CD8-positive, alpha-beta memory T cell (primary cell): ENCODE measurements around the gene PDGFC. TPM values are rescaled to one million over a fixed set of nuclear protein-coding genes. Genes with fewer than 3 reads are reported as not detected.

Source experiments
- CTCF ChIA-PET: fragments of 350-600 bp; sonication (Branson Sonifier 250); formaldehyde crosslinking; loops from one replicate; lab custom pipeline; 2021; ENCODE audit warnings: antibody characterized with exemption; lab: Charles Lee
- POLR2A ChIA-PET: fragments of 350-600 bp; sonication (Branson Sonifier 250); formaldehyde crosslinking; loops from one replicate; lab custom pipeline; 2021; ENCODE audit warnings: antibody characterized with exemption; lab: Charles Lee
- DNase-seq, 5 donors: peaks; one replicate each; pipeline versions ENCODE4 v3.0.0 to v3.0.0-alpha.2; 2020 to 2022; ENCODE audit warnings: mixed read lengths in 1 of 5
- H3K27ac ChIP-seq: one replicate; pipeline ENCODE4 v1.7.0; 2013; ENCODE audit warnings: low read depth, mild to moderate bottlenecking, low read length, moderate library complexity
- H3K27me3 ChIP-seq: 2 replicates; pipeline ENCODE4 v1.7.0; 2013; ENCODE audit warnings: low read length, mild to moderate bottlenecking; ENCODE audit not compliant: insufficient read depth, poor library complexity, severe bottlenecking
- H3K36me3 ChIP-seq: 2 replicates; pipeline ENCODE4 v1.7.0; 2013; ENCODE audit warnings: mild to moderate bottlenecking, low read length, moderate library complexity; ENCODE audit not compliant: insufficient read depth
- H3K4me1 ChIP-seq: 2 replicates; pipeline ENCODE4 v1.7.0; 2013; ENCODE audit warnings: mild to moderate bottlenecking, low read length, moderate library complexity; ENCODE audit not compliant: insufficient read depth
- H3K4me3 ChIP-seq: 2 replicates; pipeline ENCODE4 v1.7.0; 2013; ENCODE audit warnings: mild to moderate bottlenecking, low read length
- H3K9me3 ChIP-seq: 2 replicates; pipeline ENCODE4 v1.7.0; 2013; ENCODE audit warnings: mild to moderate bottlenecking, low read length
- H3K27ac Mint-ChIP-seq, 8 donors: one replicate each; pipeline ENCODE4 v1.8.0; 2020 to 2021; ENCODE audit warnings: mixed read lengths in 8 of 8, mild to moderate bottlenecking in 6 of 8, inconsistent platforms in 3 of 8, moderate library complexity in 3 of 8
- H3K27me3 Mint-ChIP-seq, 2 donors: one replicate each; pipeline ENCODE4 v1.8.0; 2020 to 2021; ENCODE audit warnings: mixed read lengths in 2 of 2, mild to moderate bottlenecking in 1 of 2, moderate library complexity in 1 of 2
- H3K36me3 Mint-ChIP-seq, 3 donors: one replicate each; pipeline ENCODE4 v1.8.0; 2020 to 2021; ENCODE audit warnings: mixed read lengths in 3 of 3, inconsistent platforms in 1 of 3, mild to moderate bottlenecking in 1 of 3
- H3K4me1 Mint-ChIP-seq, 3 donors: one replicate each; pipeline ENCODE4 v1.8.0; 2020 to 2021; ENCODE audit warnings: mixed read lengths in 3 of 3, inconsistent platforms in 1 of 3, mild to moderate bottlenecking in 1 of 3
- H3K4me3 Mint-ChIP-seq, 7 donors: one replicate each; pipeline ENCODE4 v1.8.0; 2020 to 2021; ENCODE audit warnings: mixed read lengths in 7 of 7, mild to moderate bottlenecking in 6 of 7, moderate library complexity in 4 of 7, inconsistent platforms in 2 of 7
- H3K9me3 Mint-ChIP-seq, 5 donors: one replicate each; pipeline ENCODE4 v1.8.0; 2020 to 2022; ENCODE audit warnings: mixed read lengths in 5 of 5, mild to moderate bottlenecking in 3 of 5, moderate library complexity in 2 of 5, inconsistent platforms in 1 of 5
- polyA plus RNA-seq: library from polyadenylated mRNA; unstranded; fragments of 300-500 nt; fragmentation: Illumina TruSeq; gene quantifications from one replicate; pipeline ENCODE4 v1.2.3, GENCODE V29; 2021
- total RNA-seq, 2 experiments: library from RNA; stranded (reverse); gene quantifications; one replicate each; pipeline ENCODE4 v1.2.3, GENCODE V29; 2021

The PDGFC gene
- total and polyA plus RNA-seq, 3 experiments from 2014 or later: 0.13 TPM; not detected in 2

- Histone ChIP-seq H3K4me3 (no peak overlapping the region), H3K4me1 (no peaks in the 10 kb centered on the region), H3K9me3 (no peaks in the 10 kb centered on the region), H3K27me3 (no peaks in the 10 kb centered on the region), H3K27ac (no peak overlapping the region), H3K36me3 (no peaks in the 10 kb centered on the region)
- ChIA-PET CTCF (no interaction called here), POLR2A (no interaction called here)
- Mint-ChIP-seq H3K27ac (no peak overlapping the region), H3K36me3 (no peaks in the 10 kb centered on the region), H3K9me3 (peaks cover 0 to 12% (median 0%) of the 10 kb centered on the region in 5 donors), H3K27me3 (no peaks in the 10 kb centered on the region), H3K4me1 (no peaks in the 10 kb centered on the region), H3K4me3 (no peak overlapping the region)
- no peak for DNase-seq
Observed at GRCh38 chr4:156858071-156858470, 113.5 kb downstream of the PDGFC start.

GRCh38 chr4:156838761-156839160 lies 132.8 kb downstream of the PDGFC start:
- no peak for DNase-seq
- Mint-ChIP-seq H3K4me3 (no peak overlapping the region), H3K9me3 (peaks cover 8 to 37% (median 17%) of the 10 kb centered on the region in 5 donors), H3K36me3 (no peaks in the 10 kb centered on the region), H3K4me1 (no peaks in the 10 kb centered on the region), H3K27me3 (no peaks in the 10 kb centered on the region), H3K27ac (no peak overlapping the region)
- no peak overlapping the region for H3K4me3 ChIP-seq
- no peaks in the 10 kb centered on the region for H3K4me1 ChIP-seq
- no peak overlapping the region for H3K27ac ChIP-seq
- ChIA-PET POLR2A (no interaction called here), CTCF (no interaction called here)
- no peaks in the 10 kb centered on the region for H3K27me3 ChIP-seq
- no peaks in the 10 kb centered on the region for H3K36me3 ChIP-seq
- H3K9me3 ChIP-seq: no peaks in the 10 kb centered on the region

DNA sequence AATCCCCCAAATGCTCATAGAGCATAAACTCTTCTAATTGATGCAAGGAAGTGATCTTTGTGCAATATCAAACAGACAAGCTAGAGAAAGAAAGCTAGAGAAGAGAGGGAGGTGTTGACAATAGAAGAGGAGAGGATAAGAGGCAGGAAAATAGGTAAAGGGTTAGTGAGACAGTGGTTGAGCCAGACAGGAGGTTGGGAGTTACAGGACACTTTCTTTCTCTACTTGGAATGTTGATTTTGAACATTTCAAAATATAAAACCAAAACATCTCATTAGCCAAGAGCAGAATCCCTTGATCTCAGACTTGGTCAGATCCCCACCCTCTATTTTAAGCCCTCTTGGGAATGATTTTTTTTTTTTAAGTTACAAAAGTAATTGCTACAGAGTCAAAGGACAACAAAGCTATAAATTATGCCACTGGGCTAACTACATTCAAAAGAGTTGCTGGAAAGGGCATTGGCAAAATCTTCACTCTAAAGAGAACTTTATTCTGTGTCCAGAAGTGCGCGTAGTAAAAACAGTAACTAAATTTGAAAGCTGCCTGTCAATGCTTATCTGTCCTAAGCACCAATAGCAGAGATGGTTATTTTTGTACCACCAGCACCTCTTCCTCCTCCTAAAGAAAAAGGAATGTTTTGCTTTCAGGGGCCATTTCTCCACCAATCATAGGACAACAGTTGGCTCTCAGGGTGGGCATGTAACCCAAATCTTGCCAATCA lies 133.8 kb downstream of the PDGFC start:
- no peaks in the 10 kb centered on the region for H3K4me1 Mint-ChIP-seq
- peaks cover 8 to 31% (median 16%) of the 10 kb centered on the region in 5 donors for H3K9me3 Mint-ChIP-seq
- H3K27me3 Mint-ChIP-seq: no peaks in the 10 kb centered on the region
- Histone ChIP-seq H3K9me3 (no peaks in the 10 kb centered on the region), H3K4me3 (no peak overlapping the region), H3K36me3 (no peaks in the 10 kb centered on the region), H3K27me3 (no peaks in the 10 kb centered on the region), H3K4me1 (no peaks in the 10 kb centered on the region), H3K27ac (no peak overlapping the region)
- no peak overlapping the region for H3K27ac Mint-ChIP-seq
- CTCF ChIA-PET: no interaction called here
- no peak overlapping the region for H3K4me3 Mint-ChIP-seq
- no peaks in the 10 kb centered on the region for H3K36me3 Mint-ChIP-seq
- no peak for DNase-seq
- POLR2A ChIA-PET: no interaction called here

DNA sequence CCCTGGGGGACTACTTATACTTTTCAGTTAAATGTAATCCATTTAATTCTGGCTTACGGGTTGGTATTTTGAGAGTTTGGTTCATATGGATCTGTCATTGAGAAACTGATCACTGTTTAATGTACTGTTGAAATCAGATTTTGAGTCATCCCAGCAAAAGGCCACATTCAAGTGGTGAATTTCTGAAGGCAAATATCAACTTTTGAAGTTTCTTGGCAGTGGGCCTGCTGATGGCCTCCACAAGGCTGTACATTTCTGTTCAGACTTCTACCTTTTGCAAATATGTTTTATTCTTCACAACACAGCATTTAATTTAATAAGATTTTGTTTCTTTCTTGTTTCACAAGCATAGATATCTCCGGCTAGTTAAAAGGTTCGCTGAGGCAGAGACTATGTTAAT lies 138.7 kb downstream of the PDGFC start:
- ChIA-PET POLR2A (no interaction called here), CTCF (no interaction called here)
- Histone ChIP-seq H3K27me3 (no peaks in the 10 kb centered on the region), H3K9me3 (no peaks in the 10 kb centered on the region), H3K36me3 (no peaks in the 10 kb centered on the region), H3K4me3 (no peak overlapping the region), H3K4me1 (no peaks in the 10 kb centered on the region), H3K27ac (no peak overlapping the region)
- H3K4me3 Mint-ChIP-seq: no peak overlapping the region
- no peak overlapping the region for H3K27ac Mint-ChIP-seq
- no peaks in the 10 kb centered on the region for H3K36me3 Mint-ChIP-seq
- DNase-seq: no peak
- no peaks in the 10 kb centered on the region for H3K27me3 Mint-ChIP-seq
- no peaks in the 10 kb centered on the region for H3K4me1 Mint-ChIP-seq
- H3K9me3 Mint-ChIP-seq: peaks cover 2 to 16% (median 6%) of the 10 kb centered on the region in 5 donors

GRCh38 chr4:156830351-156830750 lies 141.2 kb downstream of the PDGFC start:
- POLR2A ChIA-PET: no interaction called here
- Mint-ChIP-seq H3K9me3 (peaks cover 0 to 12% (median 5%) of the 10 kb centered on the region in 5 donors), H3K4me1 (no peaks in the 10 kb centered on the region), H3K4me3 (no peak overlapping the region), H3K27ac (peak overlapping the region in 1 of 8 donors; percentile 7), H3K27me3 (no peaks in the 10 kb centered on the region), H3K36me3 (no peaks in the 10 kb centered on the region)
- DNase-seq: no peak
- CTCF ChIA-PET: no interaction called here
- Histone ChIP-seq H3K4me1 (no peaks in the 10 kb centered on the region), H3K9me3 (no peaks in the 10 kb centered on the region), H3K36me3 (no peaks in the 10 kb centered on the region), H3K27me3 (no peaks in the 10 kb centered on the region), H3K4me3 (no peak overlapping the region), H3K27ac (no peak overlapping the region)

DNA sequence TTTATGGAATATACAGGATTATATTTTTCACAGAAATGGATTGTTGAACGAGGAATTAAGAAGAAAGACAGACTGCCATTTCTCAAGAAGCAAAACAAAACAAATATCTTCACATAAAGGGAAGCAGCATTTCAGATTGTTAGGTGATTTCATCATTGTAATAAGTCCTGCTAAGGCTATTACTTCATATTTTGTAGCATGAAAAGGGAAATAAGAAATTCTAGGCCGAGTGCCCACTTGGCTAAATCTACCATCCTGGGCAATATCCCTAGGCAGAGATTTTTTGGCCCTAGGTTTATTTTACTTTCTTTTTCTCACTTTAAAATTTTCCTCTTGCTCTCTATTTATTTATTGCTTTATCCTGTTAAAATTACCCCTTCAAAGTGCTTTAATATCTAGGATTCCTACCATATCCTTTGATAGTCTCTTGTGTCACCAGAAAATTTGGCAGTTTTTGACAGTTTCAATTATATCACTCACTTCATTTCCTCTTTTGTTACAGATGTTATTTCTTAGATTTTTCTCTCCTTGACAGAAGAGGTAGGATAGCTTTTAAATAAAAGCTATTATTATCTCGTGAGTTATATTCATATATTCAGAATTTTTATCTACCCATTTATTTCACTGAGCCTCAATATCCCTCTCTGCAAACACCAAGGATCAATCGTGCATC lies 142.3 kb downstream of the PDGFC start:
- H3K27ac Mint-ChIP-seq: no peak overlapping the region
- Histone ChIP-seq H3K27ac (no peak overlapping the region), H3K4me3 (no peak overlapping the region), H3K27me3 (no peaks in the 10 kb centered on the region), H3K9me3 (no peaks in the 10 kb centered on the region), H3K4me1 (no peaks in the 10 kb centered on the region), H3K36me3 (no peaks in the 10 kb centered on the region)
- H3K36me3 Mint-ChIP-seq: no peaks in the 10 kb centered on the region
- no peaks in the 10 kb centered on the region for H3K27me3 Mint-ChIP-seq
- POLR2A ChIA-PET: no interaction called here
- H3K4me3 Mint-ChIP-seq: no peak overlapping the region
- H3K4me1 Mint-ChIP-seq: no peaks in the 10 kb centered on the region
- DNase-seq: no peak
- CTCF ChIA-PET: no interaction called here
- H3K9me3 Mint-ChIP-seq: peaks cover 0 to 10% (median 3%) of the 10 kb centered on the region in 5 donors

- Mint-ChIP-seq H3K4me1 (no peaks in the 10 kb centered on the region), H3K9me3 (peaks cover 0 to 7% (median 3%) of the 10 kb centered on the region in 5 donors), H3K27ac (no peak overlapping the region), H3K4me3 (no peak overlapping the region), H3K36me3 (no peaks in the 10 kb centered on the region), H3K27me3 (no peaks in the 10 kb centered on the region)
- POLR2A ChIA-PET: no interaction called here
- no peak overlapping the region for H3K27ac ChIP-seq
- H3K9me3 ChIP-seq: no peaks in the 10 kb centered on the region
- H3K36me3 ChIP-seq: no peaks in the 10 kb centered on the region
- DNase-seq: no peak
- H3K4me3 ChIP-seq: no peak overlapping the region
- no peaks in the 10 kb centered on the region for H3K27me3 ChIP-seq
- CTCF ChIA-PET: no interaction called here
- H3K4me1 ChIP-seq: no peaks in the 10 kb centered on the region
Observed at GRCh38 chr4:156827519-156827918, 144.1 kb downstream of the PDGFC start.

DNA sequence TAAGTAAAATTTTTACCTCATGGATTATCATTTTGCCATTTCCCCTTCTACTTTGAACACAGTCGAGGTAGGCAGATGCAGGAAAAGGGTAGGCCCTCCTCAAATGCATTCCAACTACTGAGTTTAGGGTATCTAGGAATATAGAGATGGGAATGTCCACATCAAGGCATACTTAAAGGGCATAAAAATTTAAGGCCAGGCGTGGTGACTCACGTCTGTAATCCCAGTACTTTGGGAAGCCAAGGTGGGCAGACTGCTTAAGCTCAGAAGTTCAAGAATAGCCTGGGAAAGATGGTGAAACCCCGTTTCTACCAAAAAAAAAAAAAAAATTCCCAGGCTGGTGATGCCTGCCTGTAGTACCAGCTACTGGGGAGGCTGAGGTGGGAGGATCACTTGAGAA lies 146.5 kb downstream of the PDGFC start:
- CTCF ChIA-PET: no interaction called here
- POLR2A ChIA-PET: no interaction called here
- Histone ChIP-seq H3K4me1 (no peaks in the 10 kb centered on the region), H3K27me3 (no peaks in the 10 kb centered on the region), H3K27ac (no peak overlapping the region), H3K36me3 (no peaks in the 10 kb centered on the region), H3K4me3 (no peak overlapping the region), H3K9me3 (no peaks in the 10 kb centered on the region)
- Mint-ChIP-seq H3K27ac (no peak overlapping the region), H3K4me3 (no peak overlapping the region), H3K4me1 (no peaks in the 10 kb centered on the region), H3K36me3 (no peaks in the 10 kb centered on the region), H3K27me3 (no peaks in the 10 kb centered on the region), H3K9me3 (peaks cover 4 to 9% (median 6%) of the 10 kb centered on the region in 5 donors)
- DNase-seq: no peak
